NB4 (cell line): Measurements from ENCODE around the gene OR2M2.

Source experiments
- CTCF ChIP-seq: IDR thresholded peaks from one replicate; pipeline ENCODE4 v1.5.1; 2012; ENCODE audit warnings: low read depth, low read length
- POLR2A ChIP-seq: IDR thresholded peaks from 2 replicates; pipeline ENCODE4 v1.6.1; 2011; ENCODE audit warnings: mild to moderate bottlenecking; ENCODE audit not compliant: insufficient read length; ENCODE audit errors: extremely low read depth

- TF ChIP-seq CTCF (no peak), POLR2A (no peak)
Measured at GRCh38 chr1:248143311-248143710, 31.3 kb upstream of the OR2M2 start.
